ENCODE data around the gene ARHGEF26.

The ARHGEF26 gene

DNA sequence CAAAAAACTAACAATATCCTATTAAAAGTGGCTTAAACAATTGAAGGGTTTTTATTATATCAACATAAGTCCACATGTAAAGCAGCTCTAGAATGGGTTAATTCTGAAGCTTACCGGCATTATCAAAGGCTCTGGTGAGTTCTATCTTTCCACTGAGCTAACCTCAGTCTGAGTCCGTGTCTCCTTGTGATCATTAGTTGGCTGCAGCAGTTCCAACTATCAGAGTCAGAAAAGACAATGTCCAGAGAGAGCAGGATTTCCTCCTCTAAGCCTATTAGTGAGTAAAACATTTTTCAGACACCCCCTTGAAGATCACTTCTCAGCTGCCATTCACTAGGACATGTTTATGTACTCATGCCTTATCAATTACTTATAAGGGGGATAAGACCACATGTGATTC, 153.2 kb downstream of the ARHGEF26 start:
- FAIRE-seq = no peak

DNA sequence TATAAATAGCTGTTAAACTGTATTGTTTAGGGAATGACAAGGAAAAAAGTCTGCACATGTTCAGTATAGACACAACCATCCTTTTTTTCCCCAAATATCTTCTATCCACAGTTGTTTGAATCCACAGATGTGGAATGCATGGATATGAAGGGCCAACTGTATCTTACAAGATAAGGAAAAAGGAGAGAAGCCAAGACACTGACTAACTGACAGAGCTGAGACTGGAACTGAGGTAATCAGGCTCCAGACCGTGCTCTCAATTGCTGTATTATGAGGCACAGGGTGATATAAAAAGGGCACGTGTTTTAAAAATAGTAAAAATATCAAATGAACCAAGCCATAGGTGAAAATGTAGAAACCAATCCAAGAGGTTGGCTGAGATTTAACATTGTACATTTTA, 154.1 kb downstream of the ARHGEF26 start:
- FAIRE-seq = no peak

DNA sequence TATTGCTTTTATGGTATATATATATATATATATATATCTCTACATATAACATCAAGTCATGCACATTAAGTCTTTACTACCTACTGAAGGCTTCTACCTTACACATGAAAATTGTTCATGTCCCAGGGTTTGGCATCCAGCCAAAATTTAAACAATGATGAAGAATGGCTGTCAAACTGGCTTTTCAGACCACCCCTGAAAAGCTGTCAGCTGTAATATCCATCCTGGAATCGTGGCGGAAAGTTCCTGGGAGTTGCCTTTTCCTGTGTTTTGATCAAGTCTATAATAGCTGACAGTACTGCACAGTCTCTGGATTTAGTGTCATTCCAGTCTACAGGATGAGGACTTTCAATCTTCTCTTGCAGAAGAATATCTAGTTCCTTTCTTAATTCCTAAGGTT, 154.8 kb downstream of the ARHGEF26 start:
- FAIRE-seq = no peak

GRCh38 chr3:154280161-154280560, 159.0 kb downstream of the ARHGEF26 start:
- FAIRE-seq = peak; percentile 96

GRCh38 chr3:154285221-154285620, 164.0 kb downstream of the ARHGEF26 start:
- FAIRE-seq = peak; percentile 82

DNA sequence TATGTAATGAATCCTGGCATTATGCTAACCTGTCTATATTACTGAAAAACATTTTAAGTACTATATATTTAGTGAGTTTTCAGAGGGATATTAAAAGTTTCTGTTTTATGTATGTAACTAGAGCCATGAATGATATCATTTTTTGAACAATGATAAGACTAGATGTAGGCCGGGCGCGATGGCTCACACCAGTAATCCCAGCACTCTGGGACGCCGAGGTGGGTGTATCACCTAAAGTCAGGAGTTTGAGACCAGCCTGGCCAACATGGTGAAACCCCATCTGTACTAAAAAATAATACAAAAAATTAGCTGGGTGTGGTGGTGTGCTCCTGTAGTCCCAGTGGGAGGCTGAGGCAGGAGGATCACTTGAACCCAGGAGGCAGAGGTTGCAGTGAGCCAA, 169.0 kb downstream of the ARHGEF26 start:
- FAIRE-seq = no peak

DNA sequence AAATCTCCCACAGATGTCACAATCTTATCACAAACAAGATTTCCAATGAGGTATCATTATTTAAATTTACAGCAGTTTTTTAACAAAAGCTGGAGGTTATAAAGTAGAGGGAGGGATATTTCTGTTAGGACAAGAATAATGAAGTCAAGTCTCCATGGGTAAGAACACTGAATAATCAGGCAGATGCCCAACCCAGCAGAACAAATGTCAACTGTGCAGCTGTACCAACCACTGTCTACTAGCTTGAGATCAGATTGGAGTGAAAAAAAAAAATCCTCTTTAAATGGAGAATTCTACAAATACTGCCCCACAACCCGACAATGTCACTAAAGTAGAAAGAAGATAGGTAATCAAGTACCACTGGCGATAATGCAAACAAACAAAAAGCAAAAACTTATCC, 172.8 kb downstream of the ARHGEF26 start:
- FAIRE-seq = peak; percentile 53

DNA sequence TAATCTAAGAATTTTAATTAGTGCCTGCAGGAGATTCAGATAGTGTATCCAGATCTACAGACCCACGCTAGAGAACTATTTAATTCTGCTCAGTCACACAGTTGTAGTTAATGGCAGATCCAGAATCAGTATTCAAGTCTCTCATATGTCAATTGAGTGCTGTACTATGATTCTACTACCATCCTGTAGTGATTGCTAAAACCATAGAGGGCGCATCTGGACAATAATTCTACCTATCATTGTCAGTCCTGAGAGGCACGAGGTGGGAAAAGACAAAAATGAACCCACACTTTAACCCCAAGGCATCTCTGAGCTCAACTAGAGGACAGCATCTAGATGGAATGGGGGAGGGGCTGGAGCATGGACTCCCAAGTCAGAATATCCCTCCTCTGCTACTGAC, 180.4 kb downstream of the ARHGEF26 start:
- no peak for FAIRE-seq

GRCh38 chr3:154304116-154304786, 183.1 kb downstream of the ARHGEF26 start:
- peak; percentile 88 for FAIRE-seq

- peak; percentile 49 for FAIRE-seq
Observed at GRCh38 chr3:154304936-154305335, 183.7 kb downstream of the ARHGEF26 start.

- FAIRE-seq = no peak
Observed at GRCh38 chr3:154307363-154307762, 186.2 kb downstream of the ARHGEF26 start.
